Neural crest cell (in vitro differentiated cells): Measurements from ENCODE around the gene PPFIA3. TPM values are rescaled to one million over a fixed set of nuclear protein-coding genes. Genes with fewer than 3 reads are reported as not detected.

Experiments used
- DNase-seq: peaks from one replicate; pipeline ENCODE4 v3.0.0; 2021; ENCODE audit warnings: low read depth, mixed read lengths, low spot score
- H3K27ac Mint-ChIP-seq: one replicate; pipeline ENCODE4 v1.8.0; 2021; ENCODE audit warnings: mild to moderate bottlenecking, mixed read lengths; ENCODE audit not compliant: unreplicated experiment
- H3K27me3 Mint-ChIP-seq: 2 replicates; pipeline ENCODE4 v1.8.0; 2021; ENCODE audit warnings: low read depth, mild to moderate bottlenecking, mixed read lengths
- H3K36me3 Mint-ChIP-seq: 2 replicates; pipeline ENCODE4 v1.8.0; 2021; ENCODE audit warnings: low read depth, mild to moderate bottlenecking, mixed read lengths
- H3K4me1 Mint-ChIP-seq: 2 replicates; pipeline ENCODE4 v1.8.0; 2021; ENCODE audit warnings: mixed read lengths
- H3K4me3 Mint-ChIP-seq: one replicate; pipeline ENCODE4 v1.8.0; 2021; ENCODE audit warnings: mild to moderate bottlenecking, mixed read lengths
- H3K9me3 Mint-ChIP-seq: 2 replicates; pipeline ENCODE4 v1.8.0; 2021; ENCODE audit warnings: mixed read lengths
- CTCF ChIP-seq: fragments of 200-600 bp; sonication (generic); conservative IDR thresholded peaks from 2 replicates; pipeline ENCODE4 v1.5.0; 2021; ENCODE audit warnings: antibody characterized with exemption, mild to moderate bottlenecking
- total RNA-seq: library from RNA; stranded (reverse); gene quantifications from 2 replicates; pipeline ENCODE4 v1.2.1, GENCODE V29; 2021

Gene PPFIA3
- total RNA-seq, 1 donor from 2014 or later: 22.7 TPM

DNA sequence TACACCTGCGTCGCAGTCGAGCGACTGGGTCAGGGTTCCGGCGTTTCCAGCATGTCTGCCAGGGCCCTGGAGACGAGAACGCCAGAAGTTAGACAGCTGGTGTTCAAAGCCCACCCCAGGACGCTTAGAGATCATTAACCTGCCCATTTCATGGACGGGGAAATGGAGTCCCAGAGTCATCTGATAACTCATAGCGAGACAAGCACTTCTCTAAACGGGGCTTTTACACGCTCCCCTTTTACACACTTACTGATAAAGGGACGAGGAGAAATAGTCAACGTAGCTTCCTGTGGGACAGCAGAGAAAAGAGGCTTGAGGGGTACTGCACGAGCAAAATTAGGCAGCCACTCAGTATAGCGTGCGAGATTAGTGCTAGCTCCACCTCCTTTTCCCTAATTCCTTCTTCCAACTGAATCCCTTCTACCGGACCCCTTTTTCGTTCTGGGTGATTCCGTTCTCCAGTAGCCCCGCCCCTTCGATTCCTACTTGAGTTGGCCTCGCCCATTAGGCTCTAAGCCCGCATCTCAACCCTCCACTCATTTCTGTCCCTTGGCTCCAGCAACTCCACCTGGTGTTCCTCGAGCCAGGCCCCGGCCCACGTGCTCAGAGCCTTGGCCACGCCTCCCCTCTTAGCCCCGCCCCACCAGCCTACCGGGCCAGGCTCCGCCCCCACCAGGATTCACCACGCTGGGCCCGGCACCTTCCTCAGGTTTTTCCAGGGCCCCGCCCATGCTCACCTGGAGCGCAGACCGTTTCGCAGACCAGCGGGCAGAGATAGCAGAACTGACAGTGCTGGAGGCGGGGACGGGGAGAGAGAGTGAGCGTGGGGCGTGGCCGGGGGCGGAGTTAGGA, 32.1 kb downstream of the PPFIA3 start:
- no peak for TF ChIP-seq CTCF
- Mint-ChIP-seq H3K27me3 (peaks cover 27% of the 10 kb centered on the region), H3K4me1 (peaks cover 40% of the 10 kb centered on the region), H3K9me3 (peaks cover 9% of the 10 kb centered on the region), H3K4me3 (peak overlapping the region; percentile 85), H3K36me3 (no peaks in the 10 kb centered on the region), H3K27ac (peak overlapping the region; percentile 78)
- peak; percentile 48 for DNase-seq

GRCh38 chr19:49152119-49152550, 32.8 kb downstream of the PPFIA3 start:
- DNase-seq: no peak
- H3K4me1 Mint-ChIP-seq: peaks cover 35% of the 10 kb centered on the region
- peaks cover 9% of the 10 kb centered on the region for H3K9me3 Mint-ChIP-seq
- H3K27ac Mint-ChIP-seq: no peak overlapping the region
- H3K27me3 Mint-ChIP-seq: peaks cover 27% of the 10 kb centered on the region
- TF ChIP-seq CTCF: no peak
- H3K4me3 Mint-ChIP-seq: peak overlapping the region; percentile 85
- H3K36me3 Mint-ChIP-seq: no peaks in the 10 kb centered on the region

DNA sequence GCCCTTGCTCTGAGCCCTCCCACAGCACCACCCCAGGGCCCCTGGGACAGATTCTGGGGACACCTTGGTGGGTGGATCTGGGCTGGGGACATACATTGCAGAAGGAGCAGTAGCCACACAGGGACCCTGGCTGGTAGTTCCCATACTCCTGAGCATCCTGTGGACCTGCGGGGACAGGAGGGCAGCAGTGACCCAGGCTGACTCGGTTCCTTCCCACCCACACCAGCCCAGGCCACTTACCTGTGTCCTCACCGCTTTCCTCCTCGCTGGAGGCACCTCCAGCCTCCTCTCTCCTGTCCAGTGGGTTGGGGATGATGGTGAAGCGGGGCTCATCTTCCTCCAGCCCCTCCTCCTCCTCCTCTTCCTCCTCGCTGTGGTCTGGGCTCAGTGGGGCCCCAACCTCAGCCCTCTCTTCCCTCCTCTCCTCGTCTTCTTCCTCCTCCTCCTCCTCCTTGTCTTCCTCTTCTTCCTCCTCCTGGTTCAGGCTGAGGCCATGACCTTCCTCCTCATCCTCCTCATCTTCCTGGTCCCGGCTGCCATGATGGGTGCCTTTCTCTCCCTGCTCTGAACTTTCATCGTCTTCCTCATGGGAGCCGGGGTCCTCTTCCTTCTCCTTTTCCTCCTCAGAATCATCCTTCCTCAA, 33.9 kb downstream of the PPFIA3 start:
- H3K27me3 Mint-ChIP-seq: peaks cover 32% of the 10 kb centered on the region
- peaks cover 39% of the 10 kb centered on the region for H3K4me1 Mint-ChIP-seq
- H3K4me3 Mint-ChIP-seq: peak overlapping the region; percentile 72
- DNase-seq: no peak
- peaks cover 9% of the 10 kb centered on the region for H3K9me3 Mint-ChIP-seq
- no peaks in the 10 kb centered on the region for H3K36me3 Mint-ChIP-seq
- no peak overlapping the region for H3K27ac Mint-ChIP-seq
- no peak for TF ChIP-seq CTCF

GRCh38 chr19:49154279-49154678, 34.9 kb downstream of the PPFIA3 start:
- peaks cover 36% of the 10 kb centered on the region for H3K4me1 Mint-ChIP-seq
- no peak for DNase-seq
- peak overlapping the region; percentile 50 for H3K4me3 Mint-ChIP-seq
- H3K36me3 Mint-ChIP-seq: no peaks in the 10 kb centered on the region
- H3K27ac Mint-ChIP-seq: no peak overlapping the region
- H3K27me3 Mint-ChIP-seq: peaks cover 32% of the 10 kb centered on the region
- peaks cover 9% of the 10 kb centered on the region for H3K9me3 Mint-ChIP-seq
- no peak for TF ChIP-seq CTCF

DNA sequence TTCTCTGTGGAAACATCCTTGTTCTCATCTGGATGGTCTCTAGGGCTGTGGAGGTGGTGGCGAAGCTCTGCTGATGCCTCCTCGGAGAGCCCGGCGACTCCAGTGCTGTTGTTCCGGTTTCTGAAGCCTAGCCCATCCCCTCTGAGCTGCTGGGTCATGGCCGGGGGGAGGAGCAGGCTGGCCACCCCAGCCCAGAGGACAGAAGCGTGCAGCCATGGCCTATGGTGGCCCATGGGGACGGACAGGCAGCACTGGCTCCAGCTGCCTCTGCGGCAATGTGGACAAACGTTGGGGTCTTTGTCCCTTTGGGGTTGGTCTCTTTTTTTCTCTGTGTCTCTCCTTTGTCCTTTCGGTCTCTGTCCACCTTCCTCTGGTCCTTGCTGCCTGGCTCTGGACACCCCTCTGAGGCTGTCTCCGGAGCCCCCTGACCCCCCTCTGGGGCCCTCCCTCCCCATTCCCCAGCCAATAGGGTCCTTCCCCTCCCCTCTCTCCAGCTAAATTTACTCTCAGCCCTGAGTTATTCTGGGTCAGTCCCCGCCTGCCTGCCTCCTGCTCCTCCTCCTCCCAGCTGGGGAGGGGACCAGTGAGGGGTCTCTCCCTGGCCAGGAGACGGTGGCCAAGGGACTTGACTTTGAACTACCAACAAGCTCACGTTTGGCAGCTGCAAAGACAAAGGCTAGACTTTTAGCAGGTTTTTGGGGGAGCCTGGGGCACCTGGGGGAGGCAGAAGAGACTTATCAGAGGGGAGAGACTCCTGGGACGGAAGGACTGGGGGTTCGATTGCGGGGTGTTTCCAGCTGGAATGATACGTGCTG, 35.9 kb downstream of the PPFIA3 start, which contains the start of gene HRC:
TSS of gene HRC (minus strand) at position 392 of the 815 bp plus-strand sequence. CDS start at position 233, 159 bp downstream.
- Mint-ChIP-seq H3K9me3 (peaks cover 9% of the 10 kb centered on the region), H3K27ac (no peak within 1 kb of the TSS), H3K27me3 (peaks cover 29% of the 10 kb centered on the region), H3K4me1 (peaks cover 26% of the 10 kb centered on the region), H3K4me3 (peak within 1 kb of the TSS; percentile 75), H3K36me3 (no peaks in the 10 kb centered on the region)
- TF ChIP-seq CTCF: no peak
- DNase-seq: no peak
